ENCODE results near the gene WNT3A.

WNT3A gene

GRCh38 chr1:228033376-228033775, 26.6 kb downstream of the WNT3A start:
- no peak for DNase-seq

GRCh38 chr1:228034954-228035837, 28.4 kb downstream of the WNT3A start:
- no peak for DNase-seq

GRCh38 chr1:228035844-228036243, 29.0 kb downstream of the WNT3A start:
- peak; percentile 7 to 35 (median 21) for DNase-seq

- no peak for DNase-seq
Measured at GRCh38 chr1:228036701-228037231, 30.0 kb downstream of the WNT3A start.

GRCh38 chr1:228037401-228038386, 30.9 kb downstream of the WNT3A start:
- DNase-seq = peak; percentile 67 to 85 (median 67)

GRCh38 chr1:228038387-228039005, 31.7 kb downstream of the WNT3A start:
- no peak for DNase-seq

GRCh38 chr1:228039006-228039903, 32.5 kb downstream of the WNT3A start:
- DNase-seq = no peak

GRCh38 chr1:228039986-228040385, 33.2 kb downstream of the WNT3A start:
- no peak for DNase-seq

GRCh38 chr1:228041316-228041715, 34.5 kb downstream of the WNT3A start:
- no peak for DNase-seq

GRCh38 chr1:228042508-228042907, 35.7 kb downstream of the WNT3A start:
- DNase-seq = no peak

- no peak for DNase-seq
Measured at GRCh38 chr1:228043281-228043848, 36.6 kb downstream of the WNT3A start.

GRCh38 chr1:228044961-228045360, 38.2 kb downstream of the WNT3A start:
- no peak for DNase-seq

GRCh38 chr1:228045405-228045804, 38.6 kb downstream of the WNT3A start:
- DNase-seq = no peak

- DNase-seq = no peak
Measured at GRCh38 chr1:228045871-228046270, 39.1 kb downstream of the WNT3A start.

- DNase-seq = no peak
Measured at GRCh38 chr1:228046421-228047182, 39.8 kb downstream of the WNT3A start.

GRCh38 chr1:228047183-228047466, 40.3 kb downstream of the WNT3A start:
- no peak for DNase-seq

- no peak for DNase-seq
Measured at GRCh38 chr1:228048120-228048519, 41.3 kb downstream of the WNT3A start.

- peak in 1 of 3 donors; percentile 17 for DNase-seq
Measured at GRCh38 chr1:228048659-228049298, 42.0 kb downstream of the WNT3A start.

GRCh38 chr1:228050571-228051231, 43.9 kb downstream of the WNT3A start:
- no peak for DNase-seq

Data from suppressor macrophage treated with lipopolysaccharide for 1 hour (primary cell).